Measurements from ENCODE around the gene HOXD3.

The HOXD3 gene

DNA sequence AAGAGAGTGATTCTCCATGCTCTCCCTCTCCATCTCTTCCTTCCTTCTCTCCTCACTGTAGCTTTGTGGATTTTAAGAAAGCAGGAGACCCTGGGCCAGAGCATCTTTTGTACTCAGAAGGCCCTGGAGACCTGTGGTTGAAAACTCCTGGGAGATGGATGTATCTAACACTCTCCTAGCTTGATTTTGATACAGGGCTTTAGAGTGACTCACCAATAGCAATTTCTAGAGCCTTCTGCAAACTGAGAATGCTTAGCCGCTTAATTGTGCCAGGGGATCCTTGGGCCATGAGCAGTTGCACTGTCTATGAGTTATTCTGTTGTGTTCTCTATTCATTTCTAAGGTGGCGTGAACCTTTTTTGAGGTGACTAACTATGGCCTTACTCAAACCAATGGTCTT is 49.0 kb downstream of the HOXD3 start:
- ChIA-PET CTCF (no interaction called here), POLR2A (ENCODE audit: low non-redundant PET) (no interaction called here)
- no peak overlapping the region for H3K27ac ChIP-seq
- DNase-seq (ENCODE audit: low spot score), result no peak
- TF ChIP-seq, protein P1, sequence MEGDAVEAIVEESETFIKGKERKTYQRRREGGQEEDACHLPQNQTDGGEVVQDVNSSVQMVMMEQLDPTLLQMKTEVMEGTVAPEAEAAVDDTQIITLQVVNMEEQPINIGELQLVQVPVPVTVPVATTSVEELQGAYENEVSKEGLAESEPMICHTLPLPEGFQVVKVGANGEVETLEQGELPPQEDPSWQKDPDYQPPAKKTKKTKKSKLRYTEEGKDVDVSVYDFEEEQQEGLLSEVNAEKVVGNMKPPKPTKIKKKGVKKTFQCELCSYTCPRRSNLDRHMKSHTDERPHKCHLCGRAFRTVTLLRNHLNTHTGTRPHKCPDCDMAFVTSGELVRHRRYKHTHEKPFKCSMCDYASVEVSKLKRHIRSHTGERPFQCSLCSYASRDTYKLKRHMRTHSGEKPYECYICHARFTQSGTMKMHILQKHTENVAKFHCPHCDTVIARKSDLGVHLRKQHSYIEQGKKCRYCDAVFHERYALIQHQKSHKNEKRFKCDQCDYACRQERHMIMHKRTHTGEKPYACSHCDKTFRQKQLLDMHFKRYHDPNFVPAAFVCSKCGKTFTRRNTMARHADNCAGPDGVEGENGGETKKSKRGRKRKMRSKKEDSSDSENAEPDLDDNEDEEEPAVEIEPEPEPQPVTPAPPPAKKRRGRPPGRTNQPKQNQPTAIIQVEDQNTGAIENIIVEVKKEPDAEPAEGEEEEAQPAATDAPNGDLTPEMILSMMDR (conservative IDR thresholded peaks at IDR 0.05; ENCODE audit: low read depth), result no peak

DNA sequence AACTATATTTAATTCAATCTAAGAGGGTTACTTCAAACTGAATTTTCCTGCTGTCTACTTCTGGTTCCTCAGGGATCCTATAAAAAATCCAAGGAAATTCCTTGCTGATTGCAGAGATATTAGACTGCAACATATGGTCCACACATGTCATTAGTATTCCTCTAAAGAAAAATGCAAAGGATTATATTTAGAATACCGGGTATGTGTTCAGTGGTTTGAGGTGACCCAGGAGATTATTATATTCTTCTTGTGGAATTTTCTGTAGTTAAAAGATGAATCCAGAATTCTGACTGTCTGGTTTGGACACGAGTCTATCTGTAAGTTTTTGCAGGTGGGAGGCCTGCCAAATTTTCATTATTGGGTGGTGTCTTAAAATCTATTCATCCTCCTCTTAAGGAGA is 49.6 kb downstream of the HOXD3 start:
- DNase-seq (ENCODE audit: low spot score), result no peak
- ChIA-PET CTCF (no interaction called here), POLR2A (ENCODE audit: low non-redundant PET) (interaction anchor here (0.6 kb wide), 1 partner anchor 407 kb away, joined by 3 read pairs; no protein-coding TSS in a partner anchor)
- no peak overlapping the region for H3K27ac ChIP-seq
- TF ChIP-seq, protein P1 (conservative IDR thresholded peaks at IDR 0.05; ENCODE audit: low read depth), result no peak

DNA sequence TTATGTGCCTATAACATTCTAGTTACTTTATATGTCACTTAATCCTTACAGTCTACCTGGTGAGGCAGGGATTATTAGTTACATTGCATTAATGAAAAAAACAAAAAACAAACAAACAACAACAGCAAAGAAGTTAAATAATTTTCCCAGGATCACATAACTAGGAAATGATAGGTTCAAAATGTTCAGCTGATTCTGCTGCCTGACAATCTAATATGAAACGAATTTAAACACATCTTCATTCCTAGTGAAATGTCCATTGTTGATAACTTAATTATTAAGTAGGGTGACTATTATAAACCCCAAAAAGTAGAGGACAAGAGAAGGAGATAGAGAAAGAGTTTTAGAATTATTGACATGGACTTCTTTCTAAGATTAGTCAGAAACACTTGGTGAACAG is 54.0 kb downstream of the HOXD3 start:
- DNase-seq (ENCODE audit: low spot score), result no peak
- TF ChIP-seq, protein P1 (conservative IDR thresholded peaks at IDR 0.05; ENCODE audit: low read depth), result no peak
- H3K27ac ChIP-seq, result no peak overlapping the region
- ChIA-PET CTCF (interaction anchor here (0.6 to 1.1 kb wide), 2 partner anchors 15 to 57 kb away, joined by 4 read pairs; no protein-coding TSS in a partner anchor), POLR2A (ENCODE audit: low non-redundant PET) (no interaction called here)

DNA sequence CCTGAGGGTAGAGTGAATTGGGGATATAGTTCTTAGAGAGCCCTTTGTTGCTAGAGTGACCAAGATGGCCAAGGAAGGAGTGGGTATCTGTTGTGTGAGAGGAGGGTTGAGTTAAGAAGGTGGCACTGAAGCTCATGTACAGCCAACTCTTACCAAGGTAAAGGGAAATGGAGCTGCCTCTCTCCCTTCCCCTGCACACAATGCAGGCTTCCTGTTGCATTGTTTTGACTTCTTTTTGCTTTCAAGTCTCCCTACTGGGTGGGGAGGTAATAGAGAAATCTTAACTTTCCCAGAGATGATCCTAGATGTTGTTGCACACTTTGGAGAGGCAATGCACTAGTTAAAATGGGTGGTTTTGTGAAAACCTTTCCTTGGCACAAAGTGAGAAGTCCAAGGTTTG is 55.2 kb downstream of the HOXD3 start:
- H3K27ac ChIP-seq, result no peak overlapping the region
- TF ChIP-seq, protein P1 (conservative IDR thresholded peaks at IDR 0.05; ENCODE audit: low read depth), result no peak
- no peak for DNase-seq (ENCODE audit: low spot score)
- CTCF ChIA-PET, result no interaction called here
- POLR2A ChIA-PET (ENCODE audit: low non-redundant PET), result no interaction called here

DNA sequence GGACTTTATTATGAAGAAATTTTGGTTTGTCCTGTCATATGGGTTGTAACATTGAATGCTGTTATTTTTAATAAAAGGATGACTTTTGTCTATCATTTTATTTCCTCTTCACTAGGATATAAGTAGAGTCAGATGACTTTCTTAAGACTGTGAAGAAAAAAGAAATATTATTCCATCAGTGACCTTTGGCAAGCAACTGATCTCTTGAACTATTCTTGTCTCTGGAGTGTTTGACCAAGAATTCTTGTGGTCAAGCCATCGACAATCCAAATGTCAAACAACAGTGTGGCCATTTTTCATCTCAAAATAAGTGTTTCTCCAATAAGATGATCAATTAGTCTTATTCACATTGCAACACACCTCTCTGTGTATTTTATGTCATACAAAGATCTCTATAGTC is 56.3 kb downstream of the HOXD3 start:
- DNase-seq (ENCODE audit: low spot score), result no peak
- H3K27ac ChIP-seq, result no peak overlapping the region
- POLR2A ChIA-PET (ENCODE audit: low non-redundant PET), result no interaction called here
- TF ChIP-seq, protein P1 (conservative IDR thresholded peaks at IDR 0.05; ENCODE audit: low read depth), result no peak
- CTCF ChIA-PET, result no interaction called here

Measured in RWPE1 (cell line).